Neural progenitor cell (in vitro differentiated cells): Measurements from ENCODE around the gene CHDH. TPM values are rescaled to one million over a fixed set of nuclear protein-coding genes. Genes with fewer than 3 reads are reported as not detected.
A peak's percentile ranks its signal among the peaks of the same experiment; 100 is the strongest.

Experiments
- DNase-seq: peaks from one replicate; pipeline ENCODE4 v3.0.0-alpha.2; 2016; ENCODE audit warnings: low spot score
- H2AFZ ChIP-seq: fragments of 200-600 bp; sonication (generic); replicated peaks from 2 replicates; pipeline ENCODE4 v1.6.1; 2016; ENCODE audit warnings: antibody characterized with exemption
- H3F3A ChIP-seq: fragments of 200-600 bp; sonication (generic); 2 replicates; pipeline ENCODE4 v1.6.1; 2016; ENCODE audit warnings: antibody characterized with exemption, low read depth
- H3K27ac ChIP-seq: fragments of 200-600 bp; sonication (generic); 2 replicates; pipeline ENCODE4 v1.5.1; 2016; ENCODE audit warnings: mild to moderate bottlenecking
- H3K27me3 ChIP-seq: fragments of 200-600 bp; sonication (generic); 2 replicates; pipeline ENCODE4 v1.6.1; 2016; ENCODE audit warnings: mild to moderate bottlenecking, moderate library complexity
- H3K36me3 ChIP-seq: fragments of 200-600 bp; sonication (generic); 2 replicates; pipeline ENCODE4 v1.5.1; 2016
- H3K4me1 ChIP-seq: fragments of 200-600 bp; sonication (generic); 2 replicates; pipeline ENCODE4 v1.6.1; 2016; ENCODE audit warnings: mixed run types
- H3K4me2 ChIP-seq: fragments of 200-600 bp; sonication (generic); 2 replicates; pipeline ENCODE4 v1.6.1; 2016
- H3K4me3 ChIP-seq: fragments of 200-600 bp; sonication (generic); 2 replicates; pipeline ENCODE4 v1.5.1; 2016
- H3K79me2 ChIP-seq: fragments of 200-600 bp; sonication (generic); 2 replicates; pipeline ENCODE4 v1.6.1; 2016; ENCODE audit warnings: low read depth
- H3K9ac ChIP-seq: fragments of 200-600 bp; sonication (generic); 2 replicates; pipeline ENCODE4 v1.6.1; 2016
- H3K9me3 ChIP-seq: fragments of 200-600 bp; sonication (generic); 2 replicates; pipeline ENCODE4 v1.5.1; 2016; ENCODE audit warnings: low read depth
- H4K20me1 ChIP-seq: fragments of 200-600 bp; sonication (generic); 2 replicates; pipeline ENCODE4 v1.6.1; 2016; ENCODE audit warnings: low read depth
- H3K27ac Mint-ChIP-seq: 3 replicates; pipeline ENCODE4 v1.8.0; 2021; ENCODE audit warnings: mixed read lengths
- H3K27me3 Mint-ChIP-seq: 2 replicates; pipeline ENCODE4 v1.8.0; 2022; ENCODE audit warnings: low read depth, mild to moderate bottlenecking, inconsistent platforms, moderate library complexity, mixed read lengths; ENCODE audit not compliant: insufficient read depth
- H3K36me3 Mint-ChIP-seq: 3 replicates; pipeline ENCODE4 v1.8.0; 2021; ENCODE audit warnings: mixed read lengths
- H3K4me1 Mint-ChIP-seq: 3 replicates; pipeline ENCODE4 v1.8.0; 2021; ENCODE audit warnings: mixed read lengths
- H3K4me3 Mint-ChIP-seq: 3 replicates; pipeline ENCODE4 v1.8.0; 2021; ENCODE audit warnings: mild to moderate bottlenecking, moderate library complexity, mixed read lengths
- H3K9me3 Mint-ChIP-seq: 3 replicates; pipeline ENCODE4 v1.8.0; 2020; ENCODE audit warnings: mixed read lengths
- EZH2 ChIP-seq: fragments of 200-600 bp; sonication (generic); IDR thresholded peaks from 2 replicates; pipeline ENCODE4 v1.6.1; 2017; ENCODE audit warnings: antibody characterized with exemption, mild to moderate bottlenecking, moderate library complexity
- EZH2phosphoT487 ChIP-seq: fragments of 200-600 bp; sonication (generic); IDR thresholded peaks from 2 replicates; pipeline ENCODE4 v1.6.1; 2017; ENCODE audit warnings: antibody characterized with exemption
- total RNA-seq: library from RNA; depleted of rRNA; stranded (reverse); fragments of >200 nt; gene quantifications from 2 replicates; pipeline ENCODE4 v1.2.3, GENCODE V29; 2015; ENCODE audit warnings: low replicate concordance
- TF ChIP-seq, protein P1 (sequence below): fragments of 200-600 bp; sonication (generic); IDR thresholded peaks from 2 replicates; pipeline ENCODE4 v1.5.1; 2017; ENCODE audit warnings: antibody characterized with exemption, mild to moderate bottlenecking

The CHDH gene
- total RNA-seq, 1 donor from 2014 or later = 1.5 TPM

DNA sequence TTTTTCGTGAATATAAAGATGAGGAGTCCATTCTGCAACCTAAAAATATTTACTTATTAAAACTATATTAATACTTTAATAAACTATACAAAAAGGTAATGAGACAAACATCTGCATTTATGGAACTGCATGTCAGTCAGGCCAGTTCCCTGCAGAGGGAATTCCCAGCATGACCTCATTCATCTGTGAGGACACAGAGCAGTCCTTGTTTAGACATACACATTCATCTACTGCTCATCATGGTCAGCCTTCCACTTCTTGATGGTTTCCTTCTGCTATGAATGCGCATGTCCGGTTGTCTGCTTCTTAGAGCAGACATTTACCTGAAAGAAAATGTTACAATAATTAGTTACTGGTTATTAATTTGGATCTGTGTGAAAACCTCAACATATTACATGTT, 39.0 kb upstream of the CHDH start:
- peaks cover 20% of the 10 kb centered on the region for H3K4me1 Mint-ChIP-seq
- peaks cover 13% of the 10 kb centered on the region for H3F3A ChIP-seq
- no peak overlapping the region for H3K4me3 ChIP-seq
- no peaks in the 10 kb centered on the region for H3K9me3 Mint-ChIP-seq
- H3K27me3 ChIP-seq = no peaks in the 10 kb centered on the region
- H3K27ac Mint-ChIP-seq = no peak overlapping the region
- H3K4me2 ChIP-seq = no peak overlapping the region
- peaks cover 5% of the 10 kb centered on the region for H3K36me3 ChIP-seq
- H4K20me1 ChIP-seq = peaks cover 17% of the 10 kb centered on the region
- no peak for DNase-seq
- H3K27me3 Mint-ChIP-seq = peaks cover 2% of the 10 kb centered on the region
- H3K4me1 ChIP-seq = peaks cover 11% of the 10 kb centered on the region
- peaks cover 51% of the 10 kb centered on the region for H3K79me2 ChIP-seq
- no peak overlapping the region for H3K9ac ChIP-seq
- no peak overlapping the region for H3K27ac ChIP-seq
- TF ChIP-seq EZH2phosphoT487 = no peak
- no peak for TF ChIP-seq EZH2
- no peak overlapping the region for H3K4me3 Mint-ChIP-seq
- H2AFZ ChIP-seq = no peak overlapping the region
- peaks cover 9% of the 10 kb centered on the region for H3K36me3 Mint-ChIP-seq
- H3K9me3 ChIP-seq = no peaks in the 10 kb centered on the region

DNA sequence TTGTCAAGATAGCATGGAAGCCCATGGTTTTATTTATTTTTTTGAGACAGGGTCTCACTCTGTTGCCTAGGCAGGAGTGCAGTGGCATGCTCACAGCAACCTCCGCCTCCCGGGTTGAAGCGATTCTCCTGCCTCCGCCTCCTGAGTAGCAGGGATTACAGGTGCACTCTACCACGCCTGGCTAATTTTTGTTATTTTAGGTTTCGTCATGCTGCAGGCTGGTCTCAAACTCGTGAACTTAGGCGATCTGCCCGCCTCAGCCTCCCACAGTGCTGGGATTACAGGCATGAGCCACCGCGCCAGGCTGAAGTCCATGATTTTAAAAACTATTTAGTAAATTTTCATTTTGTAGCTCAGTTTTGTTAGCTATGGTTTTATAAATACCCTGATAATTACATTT, 38.4 kb upstream of the CHDH start:
- Mint-ChIP-seq H3K27me3 (peaks cover 2% of the 10 kb centered on the region), H3K4me3 (no peak overlapping the region), H3K9me3 (no peaks in the 10 kb centered on the region), H3K36me3 (peaks cover 12% of the 10 kb centered on the region), H3K4me1 (peaks cover 15% of the 10 kb centered on the region), H3K27ac (no peak overlapping the region)
- no peak overlapping the region for H3K27ac ChIP-seq
- H4K20me1 ChIP-seq = peaks cover 11% of the 10 kb centered on the region
- H3K36me3 ChIP-seq = peaks cover 5% of the 10 kb centered on the region
- H3K27me3 ChIP-seq = no peaks in the 10 kb centered on the region
- H3F3A ChIP-seq = peaks cover 13% of the 10 kb centered on the region
- H3K4me2 ChIP-seq = no peak overlapping the region
- H3K9me3 ChIP-seq = no peaks in the 10 kb centered on the region
- H3K4me3 ChIP-seq = no peak overlapping the region
- no peak for DNase-seq
- no peak for TF ChIP-seq EZH2phosphoT487
- no peak for TF ChIP-seq EZH2
- TF ChIP-seq, protein P1, sequence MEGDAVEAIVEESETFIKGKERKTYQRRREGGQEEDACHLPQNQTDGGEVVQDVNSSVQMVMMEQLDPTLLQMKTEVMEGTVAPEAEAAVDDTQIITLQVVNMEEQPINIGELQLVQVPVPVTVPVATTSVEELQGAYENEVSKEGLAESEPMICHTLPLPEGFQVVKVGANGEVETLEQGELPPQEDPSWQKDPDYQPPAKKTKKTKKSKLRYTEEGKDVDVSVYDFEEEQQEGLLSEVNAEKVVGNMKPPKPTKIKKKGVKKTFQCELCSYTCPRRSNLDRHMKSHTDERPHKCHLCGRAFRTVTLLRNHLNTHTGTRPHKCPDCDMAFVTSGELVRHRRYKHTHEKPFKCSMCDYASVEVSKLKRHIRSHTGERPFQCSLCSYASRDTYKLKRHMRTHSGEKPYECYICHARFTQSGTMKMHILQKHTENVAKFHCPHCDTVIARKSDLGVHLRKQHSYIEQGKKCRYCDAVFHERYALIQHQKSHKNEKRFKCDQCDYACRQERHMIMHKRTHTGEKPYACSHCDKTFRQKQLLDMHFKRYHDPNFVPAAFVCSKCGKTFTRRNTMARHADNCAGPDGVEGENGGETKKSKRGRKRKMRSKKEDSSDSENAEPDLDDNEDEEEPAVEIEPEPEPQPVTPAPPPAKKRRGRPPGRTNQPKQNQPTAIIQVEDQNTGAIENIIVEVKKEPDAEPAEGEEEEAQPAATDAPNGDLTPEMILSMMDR = no peak
- no peak overlapping the region for H2AFZ ChIP-seq
- no peak overlapping the region for H3K9ac ChIP-seq
- peaks cover 10% of the 10 kb centered on the region for H3K4me1 ChIP-seq
- H3K79me2 ChIP-seq = peaks cover 50% of the 10 kb centered on the region

DNA sequence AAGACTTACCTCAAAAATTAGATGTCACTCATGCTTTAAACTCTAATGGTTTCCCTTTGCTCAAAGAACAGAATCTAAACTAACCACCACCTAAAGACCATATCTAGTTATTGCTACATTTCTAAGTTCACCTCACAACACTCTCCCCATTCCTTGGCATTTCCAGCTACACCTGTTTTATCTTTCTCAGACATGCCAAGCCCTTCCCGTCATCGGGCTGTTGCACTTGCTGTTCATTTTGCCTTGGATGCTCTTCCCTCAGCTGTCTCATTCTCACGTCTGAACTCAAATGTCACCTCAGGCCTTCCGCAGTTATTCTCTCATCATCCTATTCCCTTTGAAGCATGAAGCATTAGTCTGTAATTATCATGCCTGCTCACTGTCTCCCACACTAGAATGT, 36.8 kb upstream of the CHDH start:
- Histone ChIP-seq H2AFZ (no peak overlapping the region), H3K4me2 (no peak overlapping the region), H3K9ac (no peak overlapping the region), H3K27me3 (no peaks in the 10 kb centered on the region), H3K27ac (no peak overlapping the region), H3K9me3 (no peaks in the 10 kb centered on the region), H3K36me3 (peaks cover 19% of the 10 kb centered on the region), H3K79me2 (peaks cover 35% of the 10 kb centered on the region), H3F3A (peaks cover 13% of the 10 kb centered on the region), H3K4me3 (no peak overlapping the region), H4K20me1 (peaks cover 5% of the 10 kb centered on the region), H3K4me1 (peaks cover 10% of the 10 kb centered on the region)
- H3K27ac Mint-ChIP-seq = no peak overlapping the region
- H3K9me3 Mint-ChIP-seq = no peaks in the 10 kb centered on the region
- DNase-seq = no peak
- H3K4me3 Mint-ChIP-seq = peak overlapping the region; percentile 98
- peaks cover 2% of the 10 kb centered on the region for H3K27me3 Mint-ChIP-seq
- H3K4me1 Mint-ChIP-seq = peaks cover 15% of the 10 kb centered on the region
- TF ChIP-seq EZH2phosphoT487 (no peak), EZH2 (no peak)
- TF ChIP-seq, protein P1 = no peak
- peaks cover 13% of the 10 kb centered on the region for H3K36me3 Mint-ChIP-seq

DNA sequence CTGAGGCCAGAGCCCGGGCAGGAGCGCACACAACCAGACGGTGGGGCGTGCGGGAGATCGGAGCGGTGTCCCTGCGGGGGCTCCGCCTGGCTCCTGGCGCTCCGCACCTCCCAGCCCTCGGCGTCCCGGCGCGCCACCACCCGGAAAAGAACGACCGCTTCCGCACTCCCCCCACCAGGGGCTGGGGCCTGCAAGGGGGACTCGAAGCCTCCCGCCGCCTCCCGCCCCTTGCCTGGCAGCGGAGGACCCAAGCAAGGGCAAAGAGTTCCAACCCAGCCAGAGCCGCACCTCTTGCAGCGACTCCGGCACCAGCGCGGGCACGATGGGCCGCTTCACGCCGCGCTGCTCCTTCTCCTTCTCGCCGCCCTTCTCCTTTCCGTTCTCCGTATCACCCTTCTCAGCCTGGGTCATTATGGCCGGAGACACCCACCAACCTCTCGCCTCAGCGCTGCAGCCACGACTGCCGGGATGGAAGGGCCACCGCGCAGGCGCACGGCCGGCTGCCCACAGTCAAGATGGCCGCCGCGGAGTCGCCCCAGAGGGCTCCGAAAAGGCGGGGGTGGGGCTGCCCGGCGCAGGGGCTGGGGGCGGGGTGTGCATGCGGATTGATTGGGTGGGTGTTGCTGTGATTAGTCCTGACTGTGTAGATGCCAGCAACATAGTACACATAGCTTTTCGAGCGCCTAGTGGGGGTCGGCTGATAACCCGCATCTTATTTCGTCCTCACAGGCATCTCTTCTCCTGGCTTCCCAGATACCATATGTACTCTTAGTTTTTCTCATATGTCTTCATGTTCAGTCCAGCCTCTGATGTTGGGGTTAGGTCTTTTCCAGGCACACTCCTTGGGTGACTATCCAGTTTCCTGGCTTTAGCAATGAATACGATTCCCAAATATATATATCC, 35.7 kb upstream of the CHDH start, which contains the start of gene ACTR8:
TSS of gene ACTR8 (minus strand) at position 462 of the 903 bp plus-strand sequence. CDS start at position 411, 51 bp downstream.
- Histone ChIP-seq H2AFZ (peak within 1 kb of the TSS; percentile 16), H3F3A (peaks cover 13% of the 10 kb centered on the region), H3K4me1 (peaks cover 10% of the 10 kb centered on the region), H3K9me3 (no peaks in the 10 kb centered on the region), H4K20me1 (no peaks in the 10 kb centered on the region), H3K36me3 (peaks cover 28% of the 10 kb centered on the region), H3K4me2 (peak within 1 kb of the TSS; percentile 90), H3K9ac (peak within 1 kb of the TSS; percentile 71), H3K27me3 (no peaks in the 10 kb centered on the region), H3K27ac (peak within 1 kb of the TSS; percentile 48), H3K79me2 (peaks cover 24% of the 10 kb centered on the region), H3K4me3 (peak within 1 kb of the TSS; percentile 63)
- H3K4me3 Mint-ChIP-seq = peak within 1 kb of the TSS; percentile 98
- no peaks in the 10 kb centered on the region for H3K9me3 Mint-ChIP-seq
- H3K4me1 Mint-ChIP-seq = peaks cover 15% of the 10 kb centered on the region
- peak within 1 kb of the TSS; percentile 91 for H3K27ac Mint-ChIP-seq
- H3K27me3 Mint-ChIP-seq = peaks cover 2% of the 10 kb centered on the region
- TF ChIP-seq, protein P1 = peak; percentile 13
- TF ChIP-seq EZH2phosphoT487 (no peak), EZH2 (peak; percentile 28)
- peaks cover 14% of the 10 kb centered on the region for H3K36me3 Mint-ChIP-seq
- peak; percentile 94 for DNase-seq
